ENCODE data around the gene SCN9A. TPM values are rescaled to one million over a fixed set of nuclear protein-coding genes. Genes with fewer than 3 reads are reported as not detected.

Gene SCN9A
- total RNA-seq, 2 experiments from 2014 or later = 0.14 to 0.17 TPM

GRCh38 chr2:166239548-166239947 lies 136.2 kb downstream of the SCN9A start:
- ChIA-PET POLR2A (no interaction called here), CTCF (no interaction called here)
- DNase-seq (no peak), ATAC-seq (ENCODE audit: poor library complexity) (no peak)
- Histone ChIP-seq H3K27ac (ENCODE audit: low read depth in 1 of 2, low read length in 2 of 2) (no peak overlapping the region), H3K9me3 (ENCODE audit: control insufficient read depth in 1 of 2, insufficient read depth in 1 of 2, low read length in 2 of 2) (no peaks in the 10 kb centered on the region), H3K36me3 (ENCODE audit: insufficient read depth, low read length) (no peaks in the 10 kb centered on the region), H3K4me3 (ENCODE audit: low read length) (no peak overlapping the region), H3K4me1 (ENCODE audit: insufficient read depth, low read length) (no peaks in the 10 kb centered on the region), H3K27me3 (ENCODE audit: control insufficient read depth in 1 of 2, insufficient read depth in 2 of 2, low read length in 2 of 2) (no peaks in the 10 kb centered on the region)
- Mint-ChIP-seq H3K9me3 (no peaks in the 10 kb centered on the region), H3K36me3 (ENCODE audit: low read depth) (no peaks in the 10 kb centered on the region), H3K27me3 (no peaks in the 10 kb centered on the region), H3K4me1 (ENCODE audit: low read depth) (no peaks in the 10 kb centered on the region), H3K27ac (no peak overlapping the region), H3K4me3 (no peak overlapping the region)
- TF ChIP-seq CTCF (IDR thresholded peaks at IDR 0.05) = no peak
- intact Hi-C loops (cut with DNase I, micrococcal nuclease) = no loop called here

- Histone ChIP-seq H3K27me3 (ENCODE audit: control insufficient read depth in 1 of 2, insufficient read depth in 2 of 2, low read length in 2 of 2) (no peaks in the 10 kb centered on the region), H3K4me1 (ENCODE audit: insufficient read depth, low read length) (no peaks in the 10 kb centered on the region), H3K4me3 (ENCODE audit: low read length) (no peak overlapping the region), H3K27ac (ENCODE audit: low read depth in 1 of 2, low read length in 2 of 2) (no peak overlapping the region), H3K9me3 (ENCODE audit: control insufficient read depth in 1 of 2, insufficient read depth in 1 of 2, low read length in 2 of 2) (no peaks in the 10 kb centered on the region), H3K36me3 (ENCODE audit: insufficient read depth, low read length) (no peaks in the 10 kb centered on the region)
- Mint-ChIP-seq H3K27me3 (no peaks in the 10 kb centered on the region), H3K27ac (no peak overlapping the region), H3K36me3 (ENCODE audit: low read depth) (no peaks in the 10 kb centered on the region), H3K4me1 (ENCODE audit: low read depth) (no peaks in the 10 kb centered on the region), H3K4me3 (no peak overlapping the region), H3K9me3 (no peaks in the 10 kb centered on the region)
- DNase-seq = no peak
- no peak for ATAC-seq (ENCODE audit: poor library complexity)
- intact Hi-C loops (cut with DNase I, micrococcal nuclease) = no loop called here
- ChIA-PET CTCF (no interaction called here), POLR2A (no interaction called here)
- no peak for TF ChIP-seq CTCF (IDR thresholded peaks at IDR 0.05)
Observed at GRCh38 chr2:166238176-166238575, 137.6 kb downstream of the SCN9A start.

- no peak overlapping the region for H3K27ac Mint-ChIP-seq
- CTCF ChIA-PET = no interaction called here
- no peak for TF ChIP-seq CTCF (IDR thresholded peaks at IDR 0.05)
Observed at GRCh38 chr2:166234112-166234846, 141.5 kb downstream of the SCN9A start.

More at GRCh38 chr2:166234112-166234846, 141.5 kb downstream of the SCN9A start:
- no peaks in the 10 kb centered on the region for H3K27me3 Mint-ChIP-seq
- H3K4me3 Mint-ChIP-seq = no peak overlapping the region
- ATAC-seq (ENCODE audit: poor library complexity) (no peak), DNase-seq (no peak)
- Histone ChIP-seq H3K4me3 (ENCODE audit: low read length) (no peak overlapping the region), H3K27me3 (ENCODE audit: control insufficient read depth in 1 of 2, insufficient read depth in 2 of 2, low read length in 2 of 2) (no peaks in the 10 kb centered on the region), H3K9me3 (ENCODE audit: control insufficient read depth in 1 of 2, insufficient read depth in 1 of 2, low read length in 2 of 2) (no peaks in the 10 kb centered on the region), H3K4me1 (ENCODE audit: insufficient read depth, low read length) (no peaks in the 10 kb centered on the region), H3K27ac (ENCODE audit: low read depth in 1 of 2, low read length in 2 of 2) (no peak overlapping the region), H3K36me3 (ENCODE audit: insufficient read depth, low read length) (no peaks in the 10 kb centered on the region)
- no peaks in the 10 kb centered on the region for H3K4me1 Mint-ChIP-seq (ENCODE audit: low read depth)
- no peaks in the 10 kb centered on the region for H3K36me3 Mint-ChIP-seq (ENCODE audit: low read depth)
- POLR2A ChIA-PET = no interaction called here
- H3K9me3 Mint-ChIP-seq = no peaks in the 10 kb centered on the region
- intact Hi-C loops (cut with DNase I, micrococcal nuclease) = no loop called here

Measured in CD4-positive, alpha-beta T cell (primary cell).